ENCODE measurements around the gene HOXB6. TPM values are rescaled to one million over a fixed set of nuclear protein-coding genes. Genes with fewer than 3 reads are reported as not detected.

HOXB6 gene
- total RNA-seq, 4 donors from 2014 or later = 0.88 to 18.2 (median 7.3) TPM; not detected in 1

DNA sequence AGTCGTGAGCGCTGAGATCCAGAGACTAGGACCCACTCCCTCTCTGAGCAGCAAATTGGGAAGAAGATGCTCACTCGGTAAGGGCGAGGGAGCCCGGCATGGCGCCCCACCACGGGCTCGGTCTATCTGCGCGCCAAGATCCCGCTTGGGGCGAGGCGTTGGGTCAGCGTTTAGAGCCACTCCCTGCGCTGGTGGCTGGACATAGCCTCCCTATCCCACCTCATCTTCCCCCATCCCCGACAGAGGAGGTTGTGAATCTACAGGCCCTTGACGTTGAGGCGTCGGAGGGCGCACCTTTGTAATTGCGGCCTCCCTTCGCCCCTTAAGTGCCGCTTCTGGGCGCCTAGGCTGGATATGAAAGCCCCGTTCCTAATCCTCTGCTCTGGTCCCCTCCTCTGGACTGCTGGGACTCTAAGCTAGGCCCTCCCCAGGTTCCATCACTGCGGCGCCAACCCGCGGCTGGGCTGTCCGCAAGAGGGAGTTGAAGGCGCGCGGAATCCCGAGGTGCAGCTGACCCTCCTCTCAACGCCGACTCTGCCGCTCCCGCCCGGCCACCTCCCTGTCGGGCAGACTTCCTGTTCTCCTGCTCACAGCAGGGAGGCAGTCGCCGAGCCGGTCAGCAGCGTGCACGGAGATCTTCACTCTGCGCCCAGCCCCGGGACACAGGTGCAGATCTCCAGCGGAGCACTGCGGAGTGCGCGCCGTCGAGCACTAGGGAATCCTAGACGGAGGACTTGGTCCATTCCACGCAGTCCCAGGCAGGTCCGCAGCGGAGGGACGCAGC, 37.5 kb upstream of the HOXB6 start:
- Histone ChIP-seq H3K36me3 (no peaks in the 10 kb centered on the region), H3K4me3 (no peak overlapping the region), H3K27ac (no peak overlapping the region), H3K27me3 (peaks cover 4 to 55% of the 10 kb centered on the region in 2 donors), H3K4me1 (no peaks in the 10 kb centered on the region), H3K9me3 (no peaks in the 10 kb centered on the region)
- DNase-seq = no peak
- TF ChIP-seq, protein P1, sequence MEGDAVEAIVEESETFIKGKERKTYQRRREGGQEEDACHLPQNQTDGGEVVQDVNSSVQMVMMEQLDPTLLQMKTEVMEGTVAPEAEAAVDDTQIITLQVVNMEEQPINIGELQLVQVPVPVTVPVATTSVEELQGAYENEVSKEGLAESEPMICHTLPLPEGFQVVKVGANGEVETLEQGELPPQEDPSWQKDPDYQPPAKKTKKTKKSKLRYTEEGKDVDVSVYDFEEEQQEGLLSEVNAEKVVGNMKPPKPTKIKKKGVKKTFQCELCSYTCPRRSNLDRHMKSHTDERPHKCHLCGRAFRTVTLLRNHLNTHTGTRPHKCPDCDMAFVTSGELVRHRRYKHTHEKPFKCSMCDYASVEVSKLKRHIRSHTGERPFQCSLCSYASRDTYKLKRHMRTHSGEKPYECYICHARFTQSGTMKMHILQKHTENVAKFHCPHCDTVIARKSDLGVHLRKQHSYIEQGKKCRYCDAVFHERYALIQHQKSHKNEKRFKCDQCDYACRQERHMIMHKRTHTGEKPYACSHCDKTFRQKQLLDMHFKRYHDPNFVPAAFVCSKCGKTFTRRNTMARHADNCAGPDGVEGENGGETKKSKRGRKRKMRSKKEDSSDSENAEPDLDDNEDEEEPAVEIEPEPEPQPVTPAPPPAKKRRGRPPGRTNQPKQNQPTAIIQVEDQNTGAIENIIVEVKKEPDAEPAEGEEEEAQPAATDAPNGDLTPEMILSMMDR (IDR thresholded peaks at IDR 0.05) = no peak
- no peak for TF ChIP-seq POLR2A (IDR thresholded peaks at IDR 0.05)
- intact Hi-C loops (cut with DNase I; ENCODE audit: low total_unique reads) = no loop called here

DNA sequence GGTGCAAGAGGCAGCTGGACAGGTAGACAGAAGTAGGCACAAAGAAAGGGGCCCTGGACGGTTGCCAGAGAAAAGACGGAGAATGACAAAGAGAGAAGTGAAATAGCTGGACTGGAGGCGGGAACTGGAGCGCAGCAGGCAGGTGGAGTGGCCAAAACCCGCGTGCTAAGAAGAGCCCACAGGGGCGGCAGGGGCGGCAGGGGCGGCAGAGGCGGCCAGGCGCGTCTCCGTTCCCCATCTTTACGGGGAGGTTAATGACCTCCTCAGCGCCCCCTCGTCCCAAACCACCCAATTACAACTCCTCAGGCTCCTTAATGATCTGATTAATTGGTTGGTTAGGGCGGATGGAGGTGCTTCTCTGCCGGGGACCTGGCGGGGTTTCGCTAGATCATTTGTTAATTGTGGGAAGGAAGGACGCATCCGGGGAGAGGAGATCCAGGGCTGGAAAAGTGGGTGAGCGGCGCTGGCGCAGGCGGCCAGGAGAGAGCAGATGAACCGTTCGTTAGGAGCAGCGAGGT, 36.8 kb upstream of the HOXB6 start:
- intact Hi-C loops (cut with DNase I; ENCODE audit: low total_unique reads) = no loop called here
- no peaks in the 10 kb centered on the region for H3K4me1 ChIP-seq
- H3K4me3 ChIP-seq = no peak overlapping the region
- no peak overlapping the region for H3K27ac ChIP-seq
- H3K27me3 ChIP-seq = peaks cover 7 to 62% of the 10 kb centered on the region in 2 donors
- no peaks in the 10 kb centered on the region for H3K9me3 ChIP-seq
- DNase-seq = no peak
- TF ChIP-seq POLR2A (IDR thresholded peaks at IDR 0.05) = no peak
- TF ChIP-seq, protein P1 (IDR thresholded peaks at IDR 0.05) = no peak
- H3K36me3 ChIP-seq = no peaks in the 10 kb centered on the region

DNA sequence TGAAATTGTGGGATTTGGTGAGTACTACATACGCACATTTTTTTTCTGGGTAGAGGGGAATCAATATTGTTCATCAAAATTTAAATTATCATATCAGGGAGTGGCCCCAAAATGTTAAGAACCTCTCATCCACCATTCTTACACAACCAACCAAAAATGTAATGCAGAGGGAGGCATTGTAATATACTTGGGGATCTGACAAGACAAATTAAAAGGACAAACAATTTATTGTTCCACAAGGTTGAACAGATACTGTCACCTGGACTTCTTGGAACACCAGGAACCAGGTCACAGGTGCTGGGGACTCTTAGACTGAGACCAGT, 36.0 kb upstream of the HOXB6 start:
- Histone ChIP-seq H3K4me1 (no peaks in the 10 kb centered on the region), H3K4me3 (no peak overlapping the region), H3K27ac (no peak overlapping the region), H3K27me3 (peaks cover 9 to 62% of the 10 kb centered on the region in 2 donors), H3K36me3 (no peaks in the 10 kb centered on the region), H3K9me3 (no peaks in the 10 kb centered on the region)
- intact Hi-C loops (cut with DNase I; ENCODE audit: low total_unique reads) = no loop called here
- no peak for TF ChIP-seq POLR2A (IDR thresholded peaks at IDR 0.05)
- TF ChIP-seq, protein P1 (IDR thresholded peaks at IDR 0.05) = no peak
- no peak for DNase-seq

DNA sequence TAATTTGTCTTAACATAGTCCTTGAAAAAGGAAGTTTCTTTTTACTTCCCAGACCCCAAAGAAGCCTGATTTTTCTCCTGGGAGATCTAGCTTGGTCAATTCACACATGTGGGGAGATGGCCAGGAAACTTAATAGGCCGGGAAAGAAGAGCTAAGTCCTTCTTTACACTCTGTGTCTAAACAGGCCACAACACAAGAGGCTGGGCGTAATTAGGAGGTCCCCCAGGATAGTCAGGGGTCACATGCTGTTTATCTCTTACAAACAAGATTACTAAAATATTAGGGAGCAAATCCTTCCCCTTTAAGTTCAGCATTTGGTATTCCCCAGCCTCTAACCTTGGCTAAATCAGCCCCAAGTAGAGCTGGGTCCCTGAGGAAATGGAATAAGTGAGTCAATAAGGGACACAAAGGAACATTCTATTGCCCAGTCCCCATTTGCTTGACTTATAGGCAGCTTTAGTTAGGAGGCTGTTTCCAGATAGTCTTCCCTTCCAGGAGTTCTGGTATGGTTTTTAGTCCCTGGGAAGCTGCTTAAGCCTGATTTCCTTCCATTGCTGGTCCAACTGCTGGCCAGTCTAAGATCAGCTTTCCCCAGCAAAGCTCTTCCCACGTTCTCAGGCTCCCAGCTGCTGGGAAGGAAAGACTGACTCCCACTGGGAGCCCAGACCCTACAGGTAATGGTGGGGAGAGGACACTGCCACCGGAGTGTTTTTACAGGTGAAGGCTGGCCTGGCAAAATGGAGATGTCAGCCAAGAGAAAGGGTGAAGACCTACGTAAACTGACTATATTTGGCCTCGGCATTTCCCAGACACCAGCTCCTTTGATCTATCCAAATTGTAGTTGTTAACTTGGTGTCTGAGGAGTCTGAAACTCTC, 35.4 kb upstream of the HOXB6 start:
- no peak for TF ChIP-seq POLR2A (IDR thresholded peaks at IDR 0.05)
- intact Hi-C loops (cut with DNase I; ENCODE audit: low total_unique reads) = no loop called here
- Histone ChIP-seq H3K27me3 (peaks cover 9 to 62% of the 10 kb centered on the region in 2 donors), H3K4me3 (no peak overlapping the region), H3K4me1 (no peaks in the 10 kb centered on the region), H3K36me3 (no peaks in the 10 kb centered on the region), H3K27ac (no peak overlapping the region), H3K9me3 (no peaks in the 10 kb centered on the region)
- no peak for DNase-seq

DNA sequence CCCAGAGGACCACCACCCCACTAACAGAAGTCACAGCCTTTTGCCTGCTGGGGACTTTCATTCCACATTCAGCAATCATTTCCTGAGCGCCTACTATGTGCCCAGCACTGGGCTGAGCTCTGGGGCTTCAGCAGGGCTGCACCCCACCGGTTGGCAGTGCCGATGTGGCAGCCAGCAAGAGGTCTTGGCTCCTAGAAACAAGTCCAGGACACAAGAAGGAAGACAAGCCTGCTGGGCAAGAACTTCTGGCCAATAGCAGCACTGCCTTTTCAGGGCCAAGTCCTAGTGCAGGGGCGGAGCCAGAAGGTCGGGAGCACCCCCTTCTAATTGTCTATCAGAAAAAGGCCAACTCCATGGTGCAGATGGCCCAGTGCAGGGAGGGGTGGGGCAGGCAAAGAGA, 34.4 kb upstream of the HOXB6 start:
- H3K27ac ChIP-seq = no peak overlapping the region
- DNase-seq = no peak
- H3K27me3 ChIP-seq = peaks cover 12 to 67% of the 10 kb centered on the region in 2 donors
- intact Hi-C loops (cut with DNase I; ENCODE audit: low total_unique reads) = no loop called here
- H3K4me1 ChIP-seq = no peaks in the 10 kb centered on the region
- H3K4me3 ChIP-seq = no peak overlapping the region
- TF ChIP-seq, protein P1 (IDR thresholded peaks at IDR 0.05) = no peak
- no peak for TF ChIP-seq POLR2A (IDR thresholded peaks at IDR 0.05)
- H3K36me3 ChIP-seq = no peaks in the 10 kb centered on the region
- H3K9me3 ChIP-seq = no peaks in the 10 kb centered on the region

Measured in uterus (tissue), 4 donors.